AML-193 (cell line): ENCODE results near the gene TCEA3.

Experiments used
- DNase-seq, 2 experiments: peaks; one replicate each; lab custom pipeline; 2025; lab: John Stamatoyannopoulos, UW

TCEA3 gene

DNA sequence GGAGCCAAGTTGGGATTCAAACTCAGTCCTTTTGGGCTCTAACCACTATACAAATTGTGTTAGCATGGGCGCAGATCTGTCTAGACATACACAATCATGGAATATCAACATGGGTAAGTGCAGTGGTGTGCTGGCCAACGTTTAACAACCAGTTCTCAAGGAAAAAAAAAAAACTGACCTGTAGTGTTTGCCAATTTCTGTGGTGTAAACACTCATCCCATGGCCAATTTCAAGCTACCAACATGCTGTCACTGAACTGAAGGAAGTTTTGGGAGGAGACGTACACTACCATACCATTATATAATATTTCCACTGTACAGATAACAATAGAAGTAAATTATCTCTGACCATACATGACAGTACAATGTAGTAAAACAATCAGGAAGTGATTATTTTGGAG lies 3.2 kb downstream of the TCEA3 start:
- no peak for DNase-seq

DNA sequence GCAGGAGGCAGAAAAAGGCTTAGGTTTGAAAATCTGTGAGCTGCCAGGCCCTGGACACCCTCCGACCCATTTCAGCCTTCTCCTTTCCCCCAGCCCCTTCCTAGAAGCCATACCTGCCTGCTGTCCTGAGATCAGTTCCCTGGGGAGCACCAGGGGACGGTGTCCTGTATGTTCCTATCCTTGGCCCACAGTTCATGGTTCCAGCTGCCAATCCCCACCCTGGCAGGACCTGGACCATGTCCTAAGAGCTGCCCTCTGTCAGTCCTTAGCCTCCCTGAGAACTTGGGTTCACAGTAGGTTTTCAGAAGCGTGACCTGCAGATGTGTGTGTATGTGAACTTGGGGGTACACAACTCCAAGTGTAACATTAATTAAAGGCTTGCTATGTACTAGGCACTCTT lies 3.8 kb downstream of the TCEA3 start:
- no peak for DNase-seq

GRCh38 chr1:23419180-23419579 lies 5.4 kb downstream of the TCEA3 start:
- DNase-seq, result no peak

- no peak for DNase-seq
Measured at GRCh38 chr1:23417570-23417969, 7.0 kb downstream of the TCEA3 start.

- DNase-seq, result no peak
Measured at GRCh38 chr1:23416964-23417363, 7.6 kb downstream of the TCEA3 start.

DNA sequence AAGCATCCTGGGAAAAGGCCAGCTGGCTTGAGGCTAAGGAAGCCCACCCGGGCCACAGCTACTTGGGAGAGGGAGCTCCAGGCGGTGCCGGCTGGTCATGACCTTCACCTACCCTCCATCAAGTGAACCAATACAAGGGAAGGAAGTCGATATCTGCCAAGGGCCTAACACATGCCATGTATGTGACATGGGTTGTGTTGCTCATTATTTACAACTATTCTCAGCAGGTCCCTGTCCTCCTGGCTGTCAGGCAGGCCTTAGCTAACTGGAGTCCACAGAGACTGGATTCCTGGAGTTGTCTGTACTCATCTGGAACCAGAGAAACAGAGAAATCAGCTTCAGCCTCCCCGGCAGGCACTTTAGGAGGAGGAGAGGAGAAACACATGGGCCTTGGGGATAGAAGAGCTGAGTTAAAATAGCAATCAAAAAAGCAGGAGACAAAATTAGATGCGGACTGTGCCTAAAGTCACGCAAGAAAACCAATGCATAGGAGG lies 15.7 kb downstream of the TCEA3 start:
- DNase-seq, result no peak

- DNase-seq, result no peak
Measured at GRCh38 chr1:23407016-23407630, 17.4 kb downstream of the TCEA3 start.

DNA sequence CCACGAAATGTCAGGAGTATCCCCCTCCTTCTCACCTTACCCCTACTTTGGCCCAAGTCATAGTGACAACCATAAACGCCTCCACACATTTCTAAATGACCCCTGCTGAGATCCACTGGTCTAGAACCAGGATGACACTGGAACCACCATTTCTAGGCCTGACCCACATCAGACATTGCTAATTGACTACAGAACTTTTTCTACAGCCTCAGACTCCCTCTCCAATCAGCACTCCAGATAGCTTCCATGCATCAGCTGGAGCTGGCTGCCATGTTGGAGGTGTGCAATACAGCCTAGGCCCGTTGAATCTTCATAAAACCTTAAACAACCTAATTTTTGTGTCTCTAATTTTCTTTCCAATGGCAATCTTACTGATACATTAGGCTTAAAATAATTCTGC lies 18.6 kb downstream of the TCEA3 start:
- DNase-seq, result no peak

DNA sequence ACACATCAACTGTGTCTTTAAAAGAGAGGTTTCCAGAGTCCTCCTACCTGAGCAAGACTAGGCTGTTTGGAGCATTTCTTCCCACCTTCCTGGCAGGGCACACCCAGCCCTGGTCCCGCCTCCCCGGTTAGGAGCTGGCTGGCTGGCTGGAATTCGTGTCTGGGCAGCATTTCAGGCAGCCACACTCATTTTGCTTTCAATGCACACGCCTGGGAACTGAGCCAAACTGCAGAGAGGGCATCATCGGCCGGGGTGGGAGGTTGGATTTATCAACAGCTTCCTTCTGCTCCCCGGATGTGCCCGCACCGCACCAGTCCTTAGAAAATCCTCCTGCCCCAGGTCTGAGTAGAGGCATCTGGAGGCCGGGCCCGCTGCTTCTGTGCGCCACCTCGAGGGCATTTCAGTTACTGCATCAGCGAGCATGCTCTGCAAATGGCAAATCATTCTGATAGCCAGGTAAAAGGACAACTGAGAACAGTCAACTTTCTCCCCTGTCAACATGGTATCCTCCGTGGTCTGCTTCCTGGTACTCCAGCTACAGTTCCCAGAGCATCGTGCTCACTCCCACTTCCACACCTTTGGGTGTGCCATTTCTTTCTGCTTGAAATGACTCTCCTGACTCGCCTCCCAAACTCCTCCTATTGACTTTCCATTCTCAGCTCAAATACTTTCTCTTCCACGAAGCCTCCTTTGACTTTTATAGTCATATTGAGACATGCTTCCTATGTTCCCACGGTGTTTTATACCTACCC lies 20.6 kb downstream of the TCEA3 start:
- DNase-seq, result peak; percentile 83 to 86

GRCh38 chr1:23403355-23403734 lies 21.2 kb downstream of the TCEA3 start:
- DNase-seq, result no peak

GRCh38 chr1:23403038-23403336 lies 21.6 kb downstream of the TCEA3 start:
- DNase-seq, result no peak

GRCh38 chr1:23402286-23403037 lies 22.1 kb downstream of the TCEA3 start:
- no peak for DNase-seq

DNA sequence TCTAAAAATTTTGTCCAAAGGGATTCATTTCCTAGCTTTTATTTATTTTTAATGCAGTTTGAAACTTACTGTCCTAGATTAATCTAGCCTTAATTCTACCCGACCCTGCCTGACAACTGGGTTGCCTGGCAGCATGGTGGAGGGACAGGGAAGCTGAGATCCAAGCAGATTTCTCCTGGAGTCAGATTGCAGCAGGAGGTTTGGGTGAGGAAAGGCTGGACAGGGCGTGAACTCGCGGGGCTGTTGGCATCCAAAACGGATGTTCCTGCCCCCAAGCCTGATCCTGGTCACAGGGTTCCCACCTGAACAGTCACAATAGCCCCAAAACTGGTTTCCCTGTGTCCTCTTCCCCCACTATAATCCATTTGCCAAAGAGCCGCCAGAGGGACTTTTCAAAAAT lies 23.2 kb downstream of the TCEA3 start:
- no peak for DNase-seq

- peak in 1 of 2 experiments; percentile 3 for DNase-seq
Measured at GRCh38 chr1:23400324-23401114, 24.0 kb downstream of the TCEA3 start.

- no peak for DNase-seq
Measured at GRCh38 chr1:23399229-23399628, 25.3 kb downstream of the TCEA3 start.

DNA sequence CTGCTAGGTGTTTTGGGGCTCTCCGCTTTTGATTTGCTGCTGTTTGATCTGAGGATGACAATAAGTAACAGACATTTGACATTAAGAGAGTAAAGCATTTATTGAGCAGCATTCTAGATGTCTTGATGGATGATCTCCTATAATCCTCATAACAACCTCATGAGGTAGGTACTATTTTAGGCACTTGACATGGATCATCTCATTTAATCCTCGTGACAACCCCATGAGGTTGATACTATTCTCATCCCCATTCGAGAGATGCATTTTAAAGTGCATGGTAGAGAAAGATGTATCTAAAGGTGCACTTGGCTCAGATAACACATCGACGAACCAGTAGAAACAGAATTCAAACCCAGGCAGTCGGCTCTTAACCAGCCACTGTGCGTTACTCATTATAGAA lies 26.6 kb downstream of the TCEA3 start:
- no peak for DNase-seq

GRCh38 chr1:23396380-23396779 lies 28.2 kb downstream of the TCEA3 start:
- DNase-seq, result no peak

GRCh38 chr1:23395849-23396248 lies 28.7 kb downstream of the TCEA3 start:
- DNase-seq, result no peak

DNA sequence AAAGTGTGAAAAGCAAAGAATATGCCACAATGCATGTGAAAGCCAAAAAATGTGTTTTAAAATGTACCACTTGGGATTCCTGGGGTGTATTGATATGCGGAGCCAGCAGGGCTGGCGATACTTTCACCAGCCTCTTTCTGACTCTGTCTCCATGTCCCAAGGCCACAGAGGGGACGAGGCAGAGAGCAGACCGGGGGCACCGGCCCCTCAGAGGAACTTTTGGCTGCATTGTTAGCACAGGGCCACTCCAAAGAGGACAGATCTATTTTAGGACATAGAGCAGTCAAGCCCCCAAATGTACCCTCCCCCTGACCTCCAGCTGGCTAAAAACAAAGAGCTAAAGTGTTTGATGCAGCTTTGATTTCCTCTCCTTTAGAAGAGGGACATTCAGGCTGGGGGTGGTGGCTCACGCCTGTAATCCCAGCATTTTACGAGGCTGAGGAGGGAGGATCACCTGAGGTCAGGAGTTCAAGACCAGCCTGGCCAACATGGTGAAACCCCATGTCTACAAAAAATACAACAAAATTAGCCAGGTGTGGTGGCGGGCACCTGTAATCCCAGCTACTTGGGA lies 29.3 kb downstream of the TCEA3 start:
- no peak for DNase-seq

- no peak for DNase-seq
Measured at GRCh38 chr1:23394684-23395083, 29.9 kb downstream of the TCEA3 start.

DNA sequence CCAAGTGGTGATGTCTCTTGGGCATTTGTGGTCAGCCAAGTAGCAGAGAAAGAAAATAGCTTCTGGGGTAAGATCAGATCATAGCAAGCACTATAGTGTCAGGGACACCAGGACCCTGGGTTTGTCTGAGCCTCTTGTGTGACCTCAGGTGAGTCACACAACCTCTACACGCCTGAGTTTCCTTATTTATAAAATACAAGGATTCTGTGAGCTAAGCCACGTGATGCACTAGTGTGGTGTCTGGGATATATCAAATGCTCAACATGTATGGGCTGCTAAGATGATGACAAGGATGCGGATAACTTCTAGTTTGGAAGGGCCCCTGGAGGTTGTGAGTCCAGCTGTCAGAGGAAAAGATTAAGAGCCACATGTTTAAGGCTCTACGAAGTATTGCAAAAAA lies 30.4 kb downstream of the TCEA3 start:
- no peak for DNase-seq

GRCh38 chr1:23393706-23394105 lies 30.8 kb downstream of the TCEA3 start:
- no peak for DNase-seq
